Neural cell (in vitro differentiated cells): ENCODE results near the gene LSMEM2. TPM values are rescaled to one million over a fixed set of nuclear protein-coding genes. Genes with fewer than 3 reads are reported as not detected.
A peak's percentile ranks its signal among the peaks of the same experiment; 100 is the strongest.

ENCODE experiments used
- H2AFZ ChIP-seq: fragments of 200-600, 300-800 bp; sonication (generic), shearing (Covaris generic); 2 replicates; pipeline ENCODE4 v1.6.0; 2014; ENCODE audit warnings: low read depth, mild to moderate bottlenecking, antibody characterized with exemption, low read length, moderate library complexity
- H3F3A ChIP-seq: fragments of 200-600 bp; shearing (Covaris generic); 2 replicates; pipeline ENCODE4 v1.6.1; 2016; ENCODE audit warnings: mild to moderate bottlenecking, moderate library complexity, mixed read lengths, antibody characterized with exemption, low read length; ENCODE audit not compliant: insufficient read depth, poor library complexity, severe bottlenecking
- H3K27ac ChIP-seq: fragments of 200-600, 300-800 bp; sonication (generic), shearing (Covaris generic); 2 replicates; pipeline ENCODE4 v1.5.1; 2014; ENCODE audit warnings: mild to moderate bottlenecking, low read length, moderate library complexity
- H3K27me3 ChIP-seq: fragments of 300-800, 200-600 bp; sonication (generic), shearing (Covaris generic); 2 replicates; pipeline ENCODE4 v1.6.0; 2014; ENCODE audit warnings: mild to moderate bottlenecking, low read depth, low read length, moderate library complexity; ENCODE audit not compliant: insufficient read depth
- H3K36me3 ChIP-seq: fragments of 300-800, 200-600 bp; sonication (generic), shearing (Covaris generic); 2 replicates; pipeline ENCODE4 v1.5.1; 2014; ENCODE audit warnings: mild to moderate bottlenecking, antibody characterized with exemption, low read length, moderate library complexity; ENCODE audit not compliant: insufficient read depth
- H3K4me2 ChIP-seq: fragments of 300-800, 200-600 bp; sonication (generic), shearing (Covaris generic); 2 replicates; pipeline ENCODE4 v1.6.0; 2014; ENCODE audit warnings: mild to moderate bottlenecking, low read length
- H3K4me3 ChIP-seq: fragments of 300-800, 200-600 bp; sonication (generic), shearing (Covaris generic); 2 replicates; pipeline ENCODE4 v1.5.1; 2014; ENCODE audit warnings: mild to moderate bottlenecking, low read length, moderate library complexity
- H3K79me2 ChIP-seq: fragments of 200-600 bp; shearing (Covaris generic); replicated peaks from 2 replicates; pipeline ENCODE4 v1.6.0; 2014; ENCODE audit warnings: mild to moderate bottlenecking, low read length, moderate library complexity; ENCODE audit not compliant: insufficient read depth
- H3K9ac ChIP-seq: fragments of 300-800, 200-600 bp; sonication (generic), shearing (Covaris generic); 2 replicates; pipeline ENCODE4 v1.6.1; 2016; ENCODE audit warnings: mild to moderate bottlenecking, low read length, mixed read lengths
- H3K9me2 ChIP-seq: fragments of 200-600 bp; shearing (Covaris generic); 2 replicates; pipeline ENCODE4 v1.6.1; 2016; ENCODE audit warnings: mild to moderate bottlenecking, low read length, mixed read lengths; ENCODE audit not compliant: insufficient read depth
- H3K9me3 ChIP-seq: fragments of 200-600, 300-800 bp; sonication (generic), shearing (Covaris generic); 2 replicates; pipeline ENCODE4 v1.6.1; 2016; ENCODE audit warnings: mild to moderate bottlenecking, mixed run types, low read length, moderate library complexity, mixed read lengths
- H4K20me1 ChIP-seq: fragments of 200-600 bp; shearing (Covaris generic); 2 replicates; pipeline ENCODE4 v1.6.1; 2016; ENCODE audit warnings: mild to moderate bottlenecking, mixed run types; ENCODE audit not compliant: insufficient read depth
- EP300 ChIP-seq: fragments of 450-650 bp; conservative IDR thresholded peaks from 2 replicates; pipeline ENCODE4 v1.6.1; 2014; ENCODE audit warnings: antibody characterized with exemption, mild to moderate bottlenecking, moderate library complexity; ENCODE audit not compliant: poor library complexity, severe bottlenecking
- EZH2 ChIP-seq: fragments of 200-600, 300-800 bp; shearing (Covaris generic), sonication (generic); IDR thresholded peaks from 2 replicates; pipeline ENCODE4 v1.6.1; 2014; ENCODE audit warnings: antibody characterized with exemption, low read length, borderline replicate concordance, mild to moderate bottlenecking; ENCODE audit not compliant: insufficient read depth, poor library complexity, severe bottlenecking
- MXI1 ChIP-seq: fragments of 450-650 bp; conservative IDR thresholded peaks from 2 replicates; pipeline ENCODE4 v1.6.1; 2014; ENCODE audit warnings: antibody characterized with exemption, mild to moderate bottlenecking; ENCODE audit not compliant: poor library complexity, severe bottlenecking
- POLR2AphosphoS5 ChIP-seq: IDR thresholded peaks from 2 replicates; pipeline ENCODE4 v1.6.1; 2012
- RAD21 ChIP-seq: fragments of 450-650 bp; conservative IDR thresholded peaks from 2 replicates; pipeline ENCODE4 v1.6.1; 2014; ENCODE audit warnings: antibody characterized with exemption, mild to moderate bottlenecking, moderate library complexity
- SMC3 ChIP-seq: fragments of 450-650 bp; conservative IDR thresholded peaks from 2 replicates; pipeline ENCODE4 v1.6.1; 2014; ENCODE audit warnings: antibody characterized with exemption, mild to moderate bottlenecking, moderate library complexity; ENCODE audit not compliant: poor library complexity
- TAF1 ChIP-seq: IDR thresholded peaks from 2 replicates; pipeline ENCODE4 v1.6.1; 2012; ENCODE audit warnings: low read depth
- polyA plus RNA-seq: library from polyadenylated mRNA; depleted of rRNA; stranded (reverse); fragments of >200 nt; gene quantifications from 2 replicates; pipeline ENCODE4 v1.2.3, GENCODE V29; 2014
- TF ChIP-seq, protein P1 (sequence below): IDR thresholded peaks from 2 replicates; pipeline ENCODE4 v1.6.1; 2012; ENCODE audit warnings: borderline replicate concordance
- TF ChIP-seq, protein P2 (sequence below): fragments of 450-650 bp; IDR thresholded peaks from 2 replicates; pipeline ENCODE4 v1.5.1; 2014; ENCODE audit warnings: antibody characterized with exemption, mild to moderate bottlenecking, moderate library complexity; ENCODE audit not compliant: poor library complexity, severe bottlenecking

LSMEM2 gene
- polyA plus RNA-seq, 1 donor from 2014 or later = not detected

DNA sequence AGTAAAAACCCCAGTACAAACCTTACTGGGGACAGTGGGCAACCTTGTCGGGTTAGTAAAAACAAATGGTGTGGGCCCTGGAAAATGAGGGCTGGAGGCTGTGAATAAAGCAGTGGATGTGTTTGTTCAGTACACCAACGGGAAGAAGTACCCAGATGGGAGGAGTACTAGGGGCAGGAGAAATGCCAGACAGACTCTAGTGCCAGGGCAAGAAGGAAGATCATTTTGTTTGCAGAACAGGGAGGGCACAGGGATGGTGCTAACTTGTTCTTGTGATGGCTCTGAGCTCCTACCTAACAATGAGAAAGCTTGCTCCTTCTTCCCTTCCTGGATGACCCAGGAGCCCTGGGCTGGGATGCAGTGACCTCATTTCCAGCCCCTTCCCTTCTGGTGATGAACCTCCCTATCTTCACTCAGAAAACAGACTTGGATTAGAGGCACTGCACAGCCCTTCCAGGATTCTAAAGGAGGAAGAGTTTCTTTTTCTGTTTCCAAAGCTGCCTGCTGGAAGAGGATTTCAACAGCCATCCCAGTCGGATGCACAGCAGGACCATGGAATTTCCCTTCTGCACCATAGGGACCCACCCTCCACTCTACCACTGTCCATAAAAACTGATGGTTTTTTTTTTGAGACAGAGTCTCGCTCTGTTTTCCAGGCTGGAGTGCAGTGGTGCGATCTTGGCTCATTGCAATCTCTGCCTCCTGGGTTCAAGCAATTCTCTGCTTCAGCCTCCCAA, 55.6 kb downstream of the LSMEM2 start:
- H3K4me3 ChIP-seq = no peak overlapping the region
- H3K9ac ChIP-seq = no peak overlapping the region
- H3K27ac ChIP-seq = no peak overlapping the region
- TF ChIP-seq EP300 (no peak), EZH2 (no peak), POLR2AphosphoS5 (no peak), MXI1 (no peak), RAD21 (no peak), TAF1 (no peak), SMC3 (no peak)
- TF ChIP-seq, protein P1, sequence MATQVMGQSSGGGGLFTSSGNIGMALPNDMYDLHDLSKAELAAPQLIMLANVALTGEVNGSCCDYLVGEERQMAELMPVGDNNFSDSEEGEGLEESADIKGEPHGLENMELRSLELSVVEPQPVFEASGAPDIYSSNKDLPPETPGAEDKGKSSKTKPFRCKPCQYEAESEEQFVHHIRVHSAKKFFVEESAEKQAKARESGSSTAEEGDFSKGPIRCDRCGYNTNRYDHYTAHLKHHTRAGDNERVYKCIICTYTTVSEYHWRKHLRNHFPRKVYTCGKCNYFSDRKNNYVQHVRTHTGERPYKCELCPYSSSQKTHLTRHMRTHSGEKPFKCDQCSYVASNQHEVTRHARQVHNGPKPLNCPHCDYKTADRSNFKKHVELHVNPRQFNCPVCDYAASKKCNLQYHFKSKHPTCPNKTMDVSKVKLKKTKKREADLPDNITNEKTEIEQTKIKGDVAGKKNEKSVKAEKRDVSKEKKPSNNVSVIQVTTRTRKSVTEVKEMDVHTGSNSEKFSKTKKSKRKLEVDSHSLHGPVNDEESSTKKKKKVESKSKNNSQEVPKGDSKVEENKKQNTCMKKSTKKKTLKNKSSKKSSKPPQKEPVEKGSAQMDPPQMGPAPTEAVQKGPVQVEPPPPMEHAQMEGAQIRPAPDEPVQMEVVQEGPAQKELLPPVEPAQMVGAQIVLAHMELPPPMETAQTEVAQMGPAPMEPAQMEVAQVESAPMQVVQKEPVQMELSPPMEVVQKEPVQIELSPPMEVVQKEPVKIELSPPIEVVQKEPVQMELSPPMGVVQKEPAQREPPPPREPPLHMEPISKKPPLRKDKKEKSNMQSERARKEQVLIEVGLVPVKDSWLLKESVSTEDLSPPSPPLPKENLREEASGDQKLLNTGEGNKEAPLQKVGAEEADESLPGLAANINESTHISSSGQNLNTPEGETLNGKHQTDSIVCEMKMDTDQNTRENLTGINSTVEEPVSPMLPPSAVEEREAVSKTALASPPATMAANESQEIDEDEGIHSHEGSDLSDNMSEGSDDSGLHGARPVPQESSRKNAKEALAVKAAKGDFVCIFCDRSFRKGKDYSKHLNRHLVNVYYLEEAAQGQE = no peak
- TF ChIP-seq, protein P2, sequence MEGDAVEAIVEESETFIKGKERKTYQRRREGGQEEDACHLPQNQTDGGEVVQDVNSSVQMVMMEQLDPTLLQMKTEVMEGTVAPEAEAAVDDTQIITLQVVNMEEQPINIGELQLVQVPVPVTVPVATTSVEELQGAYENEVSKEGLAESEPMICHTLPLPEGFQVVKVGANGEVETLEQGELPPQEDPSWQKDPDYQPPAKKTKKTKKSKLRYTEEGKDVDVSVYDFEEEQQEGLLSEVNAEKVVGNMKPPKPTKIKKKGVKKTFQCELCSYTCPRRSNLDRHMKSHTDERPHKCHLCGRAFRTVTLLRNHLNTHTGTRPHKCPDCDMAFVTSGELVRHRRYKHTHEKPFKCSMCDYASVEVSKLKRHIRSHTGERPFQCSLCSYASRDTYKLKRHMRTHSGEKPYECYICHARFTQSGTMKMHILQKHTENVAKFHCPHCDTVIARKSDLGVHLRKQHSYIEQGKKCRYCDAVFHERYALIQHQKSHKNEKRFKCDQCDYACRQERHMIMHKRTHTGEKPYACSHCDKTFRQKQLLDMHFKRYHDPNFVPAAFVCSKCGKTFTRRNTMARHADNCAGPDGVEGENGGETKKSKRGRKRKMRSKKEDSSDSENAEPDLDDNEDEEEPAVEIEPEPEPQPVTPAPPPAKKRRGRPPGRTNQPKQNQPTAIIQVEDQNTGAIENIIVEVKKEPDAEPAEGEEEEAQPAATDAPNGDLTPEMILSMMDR = no peak
- no peak overlapping the region for H2AFZ ChIP-seq
- H4K20me1 ChIP-seq = no peaks in the 10 kb centered on the region
- no peaks in the 10 kb centered on the region for H3K9me2 ChIP-seq
- no peaks in the 10 kb centered on the region for H3K27me3 ChIP-seq
- H3K36me3 ChIP-seq = no peaks in the 10 kb centered on the region
- H3K79me2 ChIP-seq = peaks cover 24% of the 10 kb centered on the region
- H3K4me2 ChIP-seq = no peak overlapping the region
- H3F3A ChIP-seq = no peaks in the 10 kb centered on the region
- no peaks in the 10 kb centered on the region for H3K9me3 ChIP-seq

DNA sequence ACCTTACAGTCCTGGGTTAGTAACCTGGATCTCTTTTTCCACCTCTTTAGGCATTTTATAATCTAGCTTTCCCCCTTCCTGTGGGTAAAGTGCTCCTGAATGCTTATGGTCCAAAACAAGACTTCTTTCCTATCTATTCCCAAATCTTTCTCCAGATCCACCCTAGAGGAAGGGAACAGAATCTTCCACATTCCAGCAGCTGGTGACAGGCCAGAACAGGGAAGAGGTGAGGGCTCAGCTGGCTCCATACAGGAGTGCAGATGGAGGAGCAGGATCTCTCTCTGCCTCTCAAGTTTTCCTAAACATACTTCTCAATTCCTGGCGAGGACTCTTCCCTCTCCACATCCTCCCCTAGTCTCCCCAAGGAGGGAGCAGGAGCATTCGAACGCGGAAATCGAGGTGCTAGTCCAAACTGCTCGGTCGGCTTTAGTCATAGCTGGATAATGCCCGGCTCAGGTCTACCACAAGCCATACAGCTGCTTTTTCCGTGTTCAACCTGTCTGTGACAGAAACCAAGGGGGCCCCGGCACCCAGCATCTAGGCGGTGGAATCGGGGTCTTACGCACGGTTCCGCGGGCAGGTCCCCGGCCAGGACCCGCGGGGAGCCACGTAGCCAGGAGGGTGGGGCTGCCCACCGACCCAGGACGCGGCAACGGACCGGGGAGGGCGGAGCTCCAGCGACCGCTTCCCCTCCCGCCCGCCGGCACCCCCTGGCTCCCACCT, 57.7 kb downstream of the LSMEM2 start:
- peak; percentile 28 for TF ChIP-seq SMC3
- TF ChIP-seq, protein P2 = no peak
- no peak for TF ChIP-seq EP300
- TF ChIP-seq, protein P1 = peak; percentile 18
- H2AFZ ChIP-seq = peak overlapping the region; percentile 69
- peak overlapping the region; percentile 100 for H3K4me2 ChIP-seq
- H3K4me3 ChIP-seq = peak overlapping the region; percentile 95
- H3F3A ChIP-seq = no peaks in the 10 kb centered on the region
- H3K36me3 ChIP-seq = no peaks in the 10 kb centered on the region
- H3K9me3 ChIP-seq = no peaks in the 10 kb centered on the region
- H3K9ac ChIP-seq = peak overlapping the region; percentile 96
- H3K9me2 ChIP-seq = no peaks in the 10 kb centered on the region
- peak overlapping the region; percentile 95 for H3K27ac ChIP-seq
- peaks cover 24% of the 10 kb centered on the region for H3K79me2 ChIP-seq
- peaks cover 21% of the 10 kb centered on the region for H3K27me3 ChIP-seq
- H4K20me1 ChIP-seq = no peaks in the 10 kb centered on the region
